BLaER1 (cell line): Measurements from ENCODE around the gene CPVL.
A peak's percentile ranks its signal among the peaks of the same experiment; 100 is the strongest.

Experiments used
- H3K27ac ChIP-seq: shearing (Covaris generic); formaldehyde crosslinking; 2 replicates; pipeline ENCODE4 v1.8.1; 2022
- H3K27me3 ChIP-seq: shearing (Covaris generic); formaldehyde crosslinking; 2 replicates; pipeline ENCODE4 v1.8.1; 2022
- H3K36me3 ChIP-seq: shearing (Covaris generic); formaldehyde crosslinking; 2 replicates; pipeline ENCODE4 v1.8.1; 2022
- H3K4me1 ChIP-seq: shearing (Covaris generic); formaldehyde crosslinking; 2 replicates; pipeline ENCODE4 v1.8.1; 2022
- H3K4me2 ChIP-seq: shearing (Covaris generic); formaldehyde crosslinking; 2 replicates; pipeline ENCODE4 v1.8.1; 2022
- H3K4me3 ChIP-seq: shearing (Covaris generic); formaldehyde crosslinking; 2 replicates; pipeline ENCODE4 v1.8.1; 2022
- H3K9ac ChIP-seq: shearing (Covaris generic); formaldehyde crosslinking; 2 replicates; pipeline ENCODE4 v1.8.1; 2022
- H3K9me3 ChIP-seq: shearing (Covaris generic); formaldehyde crosslinking; 2 replicates; pipeline ENCODE4 v1.8.1; 2022
- H4K20me1 ChIP-seq: shearing (Covaris generic); formaldehyde crosslinking; 2 replicates; pipeline ENCODE4 v1.8.1; 2022
- Cebpa-rat ChIP-seq: shearing (Covaris generic); IDR thresholded peaks from 2 replicates; pipeline ENCODE4 v1.8.1; 2022

Gene CPVL

GRCh38 chr7:29184599-29184998, 38.3 kb upstream of the CPVL start:
- Histone ChIP-seq H3K9ac (no peak overlapping the region), H3K4me3 (no peak overlapping the region), H3K9me3 (no peaks in the 10 kb centered on the region), H3K27me3 (no peaks in the 10 kb centered on the region), H3K4me1 (0 out of 2 replicates have a peak, but pooled peaks cover 5% of the 10 kb centered on the region), H4K20me1 (no peaks in the 10 kb centered on the region), H3K4me2 (no peak overlapping the region), H3K36me3 (no peaks in the 10 kb centered on the region), H3K27ac (no peak overlapping the region)
- TF ChIP-seq Cebpa-rat, result no peak

GRCh38 chr7:29179115-29179514, 32.8 kb upstream of the CPVL start:
- Histone ChIP-seq H3K4me2 (no peak overlapping the region), H3K9me3 (no peaks in the 10 kb centered on the region; the same call in 1 of the 2 replicates), H3K4me1 (no peaks in the 10 kb centered on the region), H3K27me3 (no peaks in the 10 kb centered on the region), H3K36me3 (no peaks in the 10 kb centered on the region), H4K20me1 (no peaks in the 10 kb centered on the region), H3K9ac (no peak overlapping the region), H3K27ac (no peak overlapping the region), H3K4me3 (no peak overlapping the region)
- TF ChIP-seq Cebpa-rat, result no peak

- H3K36me3 ChIP-seq, result no peaks in the 10 kb centered on the region
- no peaks in the 10 kb centered on the region for H3K27me3 ChIP-seq
- H3K4me2 ChIP-seq, result 0 out of 2 replicates have a peak overlapping the region, but pooled peaks have one; percentile 4
- H3K9ac ChIP-seq, result no peak overlapping the region
- TF ChIP-seq Cebpa-rat, result no peak
- no peaks in the 10 kb centered on the region; the same call in 1 of the 2 replicates for H3K9me3 ChIP-seq
- H3K4me1 ChIP-seq, result no peaks in the 10 kb centered on the region
- H3K4me3 ChIP-seq, result no peak overlapping the region
- H3K27ac ChIP-seq, result no peak overlapping the region
- no peaks in the 10 kb centered on the region for H4K20me1 ChIP-seq
Measured at GRCh38 chr7:29177963-29178600, 31.7 kb upstream of the CPVL start.

DNA sequence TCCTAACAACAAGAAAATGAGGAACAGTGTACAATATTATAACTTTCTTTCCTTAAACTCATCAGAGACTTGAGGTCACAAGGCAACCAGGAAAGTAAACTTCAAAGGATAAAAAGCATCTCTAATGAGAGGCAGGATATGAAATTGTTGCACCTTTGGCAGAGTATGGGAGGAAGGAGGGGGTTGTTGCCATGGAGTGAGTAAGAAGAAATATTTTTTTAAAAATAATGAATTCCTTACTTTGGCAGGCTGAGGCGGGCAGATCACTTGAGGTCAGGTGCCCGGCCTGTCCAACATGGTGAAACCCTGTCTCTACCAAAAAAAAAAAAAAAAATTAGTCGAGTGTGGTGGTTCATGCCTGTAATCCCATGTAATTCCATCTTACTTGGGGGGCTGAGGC, 27.1 kb upstream of the CPVL start:
- H3K27me3 ChIP-seq, result no peaks in the 10 kb centered on the region
- H3K9me3 ChIP-seq, result no peaks in the 10 kb centered on the region; the same call in 1 of the 2 replicates
- TF ChIP-seq Cebpa-rat, result no peak
- no peaks in the 10 kb centered on the region for H3K36me3 ChIP-seq
- no peak overlapping the region for H3K4me2 ChIP-seq
- no peaks in the 10 kb centered on the region for H4K20me1 ChIP-seq
- no peaks in the 10 kb centered on the region for H3K4me1 ChIP-seq
- no peak overlapping the region for H3K27ac ChIP-seq
- no peak overlapping the region for H3K9ac ChIP-seq
- no peak overlapping the region for H3K4me3 ChIP-seq

- H3K4me2 ChIP-seq, result no peak overlapping the region
- no peaks in the 10 kb centered on the region for H3K4me1 ChIP-seq
- no peaks in the 10 kb centered on the region for H3K36me3 ChIP-seq
- no peaks in the 10 kb centered on the region for H4K20me1 ChIP-seq
- TF ChIP-seq Cebpa-rat, result no peak
- no peak overlapping the region for H3K9ac ChIP-seq
- peaks cover 4% of the 10 kb centered on the region for H3K9me3 ChIP-seq
- no peak overlapping the region for H3K27ac ChIP-seq
- no peak overlapping the region for H3K4me3 ChIP-seq
- no peaks in the 10 kb centered on the region for H3K27me3 ChIP-seq
Measured at GRCh38 chr7:29170781-29171180, 24.4 kb upstream of the CPVL start.

GRCh38 chr7:29167721-29168120, 21.4 kb upstream of the CPVL start:
- TF ChIP-seq Cebpa-rat, result no peak
- H3K27me3 ChIP-seq, result no peaks in the 10 kb centered on the region
- H3K4me2 ChIP-seq, result no peak overlapping the region
- H3K4me1 ChIP-seq, result no peaks in the 10 kb centered on the region
- no peaks in the 10 kb centered on the region for H3K36me3 ChIP-seq
- H3K4me3 ChIP-seq, result no peak overlapping the region
- H3K9me3 ChIP-seq, result peaks cover 5% of the 10 kb centered on the region; the same call in 1 of the 2 replicates
- no peak overlapping the region for H3K9ac ChIP-seq
- no peak overlapping the region for H3K27ac ChIP-seq
- H4K20me1 ChIP-seq, result no peaks in the 10 kb centered on the region

GRCh38 chr7:29163854-29164253, 17.5 kb upstream of the CPVL start:
- Histone ChIP-seq H3K27me3 (no peaks in the 10 kb centered on the region), H3K9ac (no peak overlapping the region), H3K4me1 (no peaks in the 10 kb centered on the region), H3K36me3 (no peaks in the 10 kb centered on the region), H3K4me3 (no peak overlapping the region), H4K20me1 (no peaks in the 10 kb centered on the region), H3K27ac (no peak overlapping the region), H3K4me2 (no peak overlapping the region), H3K9me3 (peaks cover 5% of the 10 kb centered on the region; the same call in 1 of the 2 replicates)
- TF ChIP-seq Cebpa-rat, result no peak

DNA sequence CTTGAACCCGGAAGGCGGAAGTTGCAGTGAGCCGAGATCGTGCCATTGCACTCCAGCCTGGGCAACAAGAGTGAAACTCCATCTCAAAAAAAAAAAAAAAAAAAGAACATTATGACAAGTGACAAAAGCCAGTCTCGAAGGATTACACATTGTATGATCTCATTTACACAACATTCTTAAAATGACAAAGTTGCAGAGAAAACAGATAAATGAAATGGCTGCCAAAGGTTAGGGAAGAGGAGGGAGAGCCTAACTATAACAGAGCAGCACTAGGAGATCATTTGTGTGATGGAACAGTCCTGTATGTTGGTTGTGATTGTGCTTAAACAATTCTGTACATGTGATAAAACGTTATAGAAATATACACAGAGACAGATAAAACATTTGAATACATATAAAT, 16.2 kb upstream of the CPVL start:
- no peaks in the 10 kb centered on the region for H3K27me3 ChIP-seq
- H3K4me2 ChIP-seq, result no peak overlapping the region
- no peak for TF ChIP-seq Cebpa-rat
- H3K4me3 ChIP-seq, result no peak overlapping the region
- no peak overlapping the region for H3K9ac ChIP-seq
- peaks cover 5% of the 10 kb centered on the region; the same call in 1 of the 2 replicates for H3K9me3 ChIP-seq
- no peaks in the 10 kb centered on the region for H3K4me1 ChIP-seq
- no peak overlapping the region for H3K27ac ChIP-seq
- no peaks in the 10 kb centered on the region for H4K20me1 ChIP-seq
- H3K36me3 ChIP-seq, result no peaks in the 10 kb centered on the region

- Histone ChIP-seq H3K4me3 (no peak overlapping the region), H3K9ac (no peak overlapping the region), H3K4me2 (no peak overlapping the region), H3K4me1 (peaks cover 7% of the 10 kb centered on the region), H3K9me3 (peaks cover 5% of the 10 kb centered on the region; the same call in 1 of the 2 replicates), H3K36me3 (no peaks in the 10 kb centered on the region), H3K27ac (no peak overlapping the region), H3K27me3 (no peaks in the 10 kb centered on the region), H4K20me1 (no peaks in the 10 kb centered on the region)
- TF ChIP-seq Cebpa-rat, result no peak
Measured at GRCh38 chr7:29161231-29161630, 14.9 kb upstream of the CPVL start.

- peaks cover 7% of the 10 kb centered on the region for H3K4me1 ChIP-seq
- no peak overlapping the region for H3K27ac ChIP-seq
- H4K20me1 ChIP-seq, result no peaks in the 10 kb centered on the region
- H3K9me3 ChIP-seq, result no peaks in the 10 kb centered on the region
- H3K27me3 ChIP-seq, result no peaks in the 10 kb centered on the region
- no peaks in the 10 kb centered on the region for H3K36me3 ChIP-seq
- TF ChIP-seq Cebpa-rat, result no peak
- no peak overlapping the region for H3K4me2 ChIP-seq
- no peak overlapping the region for H3K4me3 ChIP-seq
- no peak overlapping the region for H3K9ac ChIP-seq
Measured at GRCh38 chr7:29160080-29160479, 13.7 kb upstream of the CPVL start.
